ENCODE results near the gene SLK. TPM values are rescaled to one million over a fixed set of nuclear protein-coding genes. Genes with fewer than 3 reads are reported as not detected.

SLK gene
- total RNA-seq, 4 donors from 2014 or later, result 68.1 to 120 (median 80.4) TPM

DNA sequence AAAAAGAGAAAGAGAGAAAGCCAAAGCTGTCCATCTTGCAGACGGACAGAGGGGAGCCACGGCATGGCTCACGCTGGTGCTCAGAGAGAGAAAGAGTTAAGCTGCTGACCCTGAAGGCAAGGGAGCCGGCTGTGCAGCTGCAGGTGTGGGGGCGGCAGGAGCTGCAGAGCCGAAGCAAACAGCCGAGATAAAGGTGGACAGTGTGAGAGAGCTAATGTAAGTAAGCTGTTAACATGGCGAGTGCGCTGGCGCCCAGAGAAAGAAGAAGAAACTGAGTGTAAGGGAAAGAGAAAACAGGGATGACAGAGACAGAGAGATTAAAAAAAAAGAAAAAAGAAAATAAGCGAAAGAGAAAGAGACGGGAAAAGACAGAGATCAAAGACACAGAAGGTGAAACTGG lies 100.6 kb downstream of the SLK start:
- Histone ChIP-seq H3K4me3 (no peak overlapping the region), H3K27ac (peak overlapping the region in 1 of 4 donors; percentile 8), H3K4me1 (peaks cover 0 to 17% (median 3%) of the 10 kb centered on the region in 3 donors), H3K36me3 (peaks cover 0 to 9% (median 0%) of the 10 kb centered on the region in 3 donors), H3K9me3 (no peaks in the 10 kb centered on the region), H3K27me3 (peaks cover 0 to 21% (median 0%) of the 10 kb centered on the region in 4 donors)
- WGBS, 2 donors, result 61 to 69% methylated on average over 12 of the region's 12 CpGs
- DNase-seq, result no peak
- TF ChIP-seq, protein P1, sequence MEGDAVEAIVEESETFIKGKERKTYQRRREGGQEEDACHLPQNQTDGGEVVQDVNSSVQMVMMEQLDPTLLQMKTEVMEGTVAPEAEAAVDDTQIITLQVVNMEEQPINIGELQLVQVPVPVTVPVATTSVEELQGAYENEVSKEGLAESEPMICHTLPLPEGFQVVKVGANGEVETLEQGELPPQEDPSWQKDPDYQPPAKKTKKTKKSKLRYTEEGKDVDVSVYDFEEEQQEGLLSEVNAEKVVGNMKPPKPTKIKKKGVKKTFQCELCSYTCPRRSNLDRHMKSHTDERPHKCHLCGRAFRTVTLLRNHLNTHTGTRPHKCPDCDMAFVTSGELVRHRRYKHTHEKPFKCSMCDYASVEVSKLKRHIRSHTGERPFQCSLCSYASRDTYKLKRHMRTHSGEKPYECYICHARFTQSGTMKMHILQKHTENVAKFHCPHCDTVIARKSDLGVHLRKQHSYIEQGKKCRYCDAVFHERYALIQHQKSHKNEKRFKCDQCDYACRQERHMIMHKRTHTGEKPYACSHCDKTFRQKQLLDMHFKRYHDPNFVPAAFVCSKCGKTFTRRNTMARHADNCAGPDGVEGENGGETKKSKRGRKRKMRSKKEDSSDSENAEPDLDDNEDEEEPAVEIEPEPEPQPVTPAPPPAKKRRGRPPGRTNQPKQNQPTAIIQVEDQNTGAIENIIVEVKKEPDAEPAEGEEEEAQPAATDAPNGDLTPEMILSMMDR (IDR thresholded peaks at IDR 0.05), result no peak
- no peak for TF ChIP-seq POLR2A (IDR thresholded peaks at IDR 0.05)
- intact Hi-C loops (cut with DNase I), result no loop called here

DNA sequence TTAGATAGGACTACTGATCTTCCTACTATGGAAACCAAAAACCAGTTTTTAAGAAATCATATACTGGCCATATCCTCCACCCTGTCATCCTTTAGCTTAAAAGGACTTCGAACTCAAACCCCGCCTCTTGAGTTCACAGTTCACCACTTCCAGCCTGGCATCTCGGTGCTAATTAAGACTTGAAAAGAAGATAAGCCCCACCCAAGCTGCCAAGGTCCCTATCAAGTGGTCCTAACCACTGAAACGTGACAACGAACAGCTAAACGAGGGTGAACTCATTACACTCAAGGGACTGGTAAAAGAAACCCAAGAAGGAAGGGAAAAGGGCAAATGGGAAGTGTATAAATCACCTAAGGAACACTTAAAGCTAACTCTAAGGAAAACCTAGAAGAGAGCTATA lies 102.7 kb downstream of the SLK start:
- TF ChIP-seq, protein P1 (IDR thresholded peaks at IDR 0.05), result no peak
- TF ChIP-seq POLR2A (IDR thresholded peaks at IDR 0.05), result no peak
- Histone ChIP-seq H3K4me3 (no peak overlapping the region), H3K9me3 (no peaks in the 10 kb centered on the region), H3K27ac (no peak overlapping the region), H3K4me1 (peaks cover 0 to 17% (median 3%) of the 10 kb centered on the region in 3 donors), H3K27me3 (peaks cover 0 to 24% (median 0%) of the 10 kb centered on the region in 4 donors), H3K36me3 (peaks cover 0 to 18% (median 0%) of the 10 kb centered on the region in 3 donors)
- no peak for DNase-seq
- WGBS, 2 donors, result 59 to 63% methylated on average over 6 of the region's 6 CpGs
- intact Hi-C loops (cut with DNase I), result no loop called here

DNA sequence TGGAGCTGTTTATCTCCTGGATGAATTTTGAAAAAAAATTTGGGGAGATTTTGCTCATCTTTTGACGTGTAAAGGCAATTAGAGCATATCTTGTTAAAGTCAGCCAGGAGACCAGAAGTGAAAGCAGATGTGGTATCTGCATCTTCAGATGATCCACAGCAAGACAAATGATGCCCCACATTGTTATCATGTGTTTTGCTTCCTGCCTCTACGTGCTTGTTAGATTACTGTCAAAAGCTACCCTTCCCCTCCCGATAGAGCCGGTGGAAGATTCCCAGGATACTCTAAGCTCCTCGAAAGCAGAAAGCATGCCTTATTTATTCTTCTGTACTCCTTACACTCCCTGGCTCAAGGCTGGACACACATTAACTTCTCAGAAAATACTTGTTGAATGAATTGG lies 105.8 kb downstream of the SLK start:
- Histone ChIP-seq H3K27ac (no peak overlapping the region), H3K27me3 (peaks cover 0 to 24% (median 0%) of the 10 kb centered on the region in 4 donors), H3K4me1 (peaks cover 0 to 12% (median 8%) of the 10 kb centered on the region in 3 donors), H3K4me3 (no peak overlapping the region), H3K36me3 (peaks cover 0 to 35% (median 0%) of the 10 kb centered on the region in 3 donors), H3K9me3 (no peaks in the 10 kb centered on the region)
- WGBS, 2 donors, result 48 to 58% methylated on average over 5 of the region's 5 CpGs
- DNase-seq, result no peak
- TF ChIP-seq, protein P1 (IDR thresholded peaks at IDR 0.05), result no peak
- no peak for TF ChIP-seq POLR2A (IDR thresholded peaks at IDR 0.05)
- intact Hi-C loops (cut with DNase I), result no loop called here

DNA sequence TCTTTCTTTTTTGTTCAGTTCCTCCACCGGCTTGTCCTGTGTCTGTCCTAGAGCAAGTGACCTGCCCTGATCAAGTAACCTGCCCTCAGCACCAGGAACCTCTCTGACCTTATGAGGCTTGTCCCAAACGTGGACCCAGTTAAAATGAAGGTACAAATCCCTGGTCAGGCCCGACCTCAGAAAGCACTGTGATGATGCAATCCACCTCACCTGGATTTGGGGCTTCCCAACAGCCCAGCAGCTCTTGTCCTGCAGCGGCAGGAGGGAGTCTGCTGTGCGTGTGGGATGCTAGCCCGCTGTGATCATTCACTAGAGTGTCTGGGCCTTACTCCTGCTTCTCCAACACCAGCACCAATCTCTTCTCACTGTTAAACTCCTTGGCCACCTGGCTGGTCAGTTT lies 107.6 kb downstream of the SLK start:
- intact Hi-C loops (cut with DNase I), result no loop called here
- TF ChIP-seq, protein P1 (IDR thresholded peaks at IDR 0.05), result no peak
- H3K4me3 ChIP-seq, result no peak overlapping the region
- peaks cover 0 to 24% (median 0%) of the 10 kb centered on the region in 4 donors for H3K27me3 ChIP-seq
- peaks cover 0 to 26% (median 8%) of the 10 kb centered on the region in 3 donors for H3K4me1 ChIP-seq
- 71 to 74% methylated on average over 5 to 6 of the region's 6 CpGs for WGBS, 2 donors
- no peak for DNase-seq
- H3K27ac ChIP-seq, result no peak overlapping the region
- H3K9me3 ChIP-seq, result no peaks in the 10 kb centered on the region
- H3K36me3 ChIP-seq, result peaks cover 0 to 35% (median 0%) of the 10 kb centered on the region in 3 donors

DNA sequence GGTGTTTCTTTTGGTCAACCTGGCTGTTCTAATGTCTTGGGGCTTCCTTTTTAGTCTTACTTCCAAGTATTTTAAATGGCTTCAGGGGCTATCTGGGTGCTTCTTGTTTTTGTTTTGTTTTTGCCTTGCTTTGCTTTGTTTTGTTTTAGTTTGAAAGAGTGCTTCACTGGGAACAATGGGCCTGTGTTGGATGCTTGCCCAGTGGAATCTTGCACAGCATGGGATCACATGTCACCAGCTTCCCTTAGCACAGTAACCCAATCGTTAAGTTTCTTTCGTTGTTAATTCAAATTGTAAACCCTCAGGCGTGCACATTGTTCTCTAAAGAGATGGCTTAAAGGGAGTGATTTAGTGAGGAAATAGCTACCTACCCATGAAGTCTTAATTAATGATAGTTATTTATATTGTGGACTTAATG lies 109.8 kb downstream of the SLK start:
- Histone ChIP-seq H3K9me3 (no peaks in the 10 kb centered on the region), H3K4me3 (no peak overlapping the region), H3K27me3 (peaks cover 0 to 14% (median 0%) of the 10 kb centered on the region in 4 donors), H3K4me1 (peaks cover 0 to 36% (median 8%) of the 10 kb centered on the region in 3 donors), H3K36me3 (peaks cover 0 to 35% (median 0%) of the 10 kb centered on the region in 3 donors), H3K27ac (peak overlapping the region in 2 of 4 donors; percentile 27 to 43)
- intact Hi-C loops (cut with DNase I), result no loop called here
- no peak for TF ChIP-seq POLR2A (IDR thresholded peaks at IDR 0.05)
- TF ChIP-seq, protein P1 (IDR thresholded peaks at IDR 0.05), result no peak
- DNase-seq, result no peak
- WGBS, 2 donors, result 22 to 25% methylated on average over 3 of the region's 3 CpGs
